ENCODE results near the gene MICALL1. TPM values are rescaled to one million over a fixed set of nuclear protein-coding genes. Genes with fewer than 3 reads are reported as not detected.

Gene MICALL1
- total and polyA plus RNA-seq, 9 of the 15 experiments (the other 6 are each of a cell fraction or from before 2014, with no cell fraction given) = 0.32 to 21.5 (median 6.1) TPM

- FAIRE-seq (no peak), DNase-seq (ENCODE audit: extremely low read depth in 1 of 4, low spot score in 3 of 4) (no peak), ATAC-seq (no peak)
- H3K27ac ChIP-seq (ENCODE audit: extremely low read depth, low read depth, low read length) = no peak overlapping the region
- no TSS peak for BruUV-seq (replicated peaks)
- H3K9me1 ChIP-seq (ENCODE audit: control insufficient read depth, insufficient read depth, low read length) = no peaks in the 10 kb centered on the region
- H3K9me3 ChIP-seq (replicated peaks; ENCODE audit: control insufficient read depth, insufficient read depth, low read depth, low read length) = no peaks in the 10 kb centered on the region
- peaks cover 3% of the 10 kb centered on the region; the same call in 2 of the 3 replicates for H3K79me2 ChIP-seq (ENCODE audit: control insufficient read depth, insufficient read depth, low read length)
- peaks cover 6% of the 10 kb centered on the region; the same call in 2 of the 3 replicates for H3K36me3 ChIP-seq (ENCODE audit: control insufficient read depth, insufficient read depth, low read length)
- no peak for TF ChIP-seq MBD2 (IDR thresholded peaks at IDR 0.05; ENCODE audit: borderline replicate concordance, low read depth)
- TF ChIP-seq ZFP1 (CRISPR knock-in tag; IDR thresholded peaks at IDR 0.05) = no peak
- TF ChIP-seq DACH1 (IDR thresholded peaks at IDR 0.05; ENCODE audit: partially characterized antibody) = no peak
- no peak for TF ChIP-seq FOXA3 (CRISPR knock-in tag; conservative IDR thresholded peaks at IDR 0.05 in 1 of 2, IDR thresholded peaks at IDR 0.05 in 1 of 2)
- TF ChIP-seq NFXL1 (CRISPR knock-in tag; IDR thresholded peaks at IDR 0.05) = no peak
- no peak for TF ChIP-seq TGIF2 (CRISPR knock-in tag; IDR thresholded peaks at IDR 0.05)
- TF ChIP-seq ELF4 (CRISPR knock-in tag; IDR thresholded peaks at IDR 0.05) = no peak
- no peak for TF ChIP-seq NBN (IDR thresholded peaks at IDR 0.05; ENCODE audit: low read depth)
- TF ChIP-seq TAF7 (tag; IDR thresholded peaks at IDR 0.05) = no peak
- no peak for TF ChIP-seq XRCC3 (IDR thresholded peaks at IDR 0.05)
- no peak for TF ChIP-seq ZC3H11A (IDR thresholded peaks at IDR 0.05; ENCODE audit: low read depth, low read length)
- no peak for TF ChIP-seq NCOA4 (IDR thresholded peaks at IDR 0.05; ENCODE audit: partially characterized antibody)
- no peak for TF ChIP-seq ZNF507 (tag; conservative IDR thresholded peaks at IDR 0.05)
- no peak for TF ChIP-seq ZNF717 (CRISPR knock-in tag; IDR thresholded peaks at IDR 0.05)
- TF ChIP-seq BRCA1 (IDR thresholded peaks at IDR 0.05) = no peak
- TF ChIP-seq BRCA1 (CRISPR knock-in tag; IDR thresholded peaks at IDR 0.05) = no peak
- no peak for TF ChIP-seq PHF8 (IDR thresholded peaks at IDR 0.05; ENCODE audit: borderline replicate concordance, low read length)
- CTCF ChIA-PET (ENCODE audit: low intra/inter-chr PET ratio) = no interaction called here
- H2AFZ ChIP-seq (ENCODE audit: low read depth, low read length) = no peak overlapping the region
- H3K4me2 ChIP-seq (ENCODE audit: insufficient read depth, low read length) = no peak overlapping the region
- H3K9ac ChIP-seq (ENCODE audit: insufficient read depth in 1 of 2, low read depth in 2 of 2, low read length in 2 of 2) = no peak overlapping the region
- in situ Hi-C loops (cut with MboI) (no loop called here), intact Hi-C loops (cut with micrococcal nuclease) (no loop called here)
- H4K20me1 ChIP-seq (replicated peaks; ENCODE audit: control insufficient read depth, insufficient read depth, low read length) = no peaks in the 10 kb centered on the region; the same call in 1 of the 2 replicates
- no peaks in the 10 kb centered on the region for H3K27me3 ChIP-seq (ENCODE audit: control insufficient read depth in 2 of 2, insufficient read depth in 2 of 2, low read length in 2 of 2)
- no peak overlapping the region for H3K4me3 ChIP-seq
- POLR2A ChIA-PET = interaction anchor here (0.6 kb wide), 2 partner anchors 9 to 231 kb away, joined by 3 read pairs; no protein-coding TSS in a partner anchor
- H3K4me1 ChIP-seq (replicated peaks in 1 of 2; ENCODE audit: control insufficient read depth in 2 of 2, insufficient read depth in 2 of 2, low read length in 2 of 2) = peaks cover 4 to 11% of the 10 kb centered on the region in 2 experiments; a peak in 4 of 5 replicates
- WGBS (ENCODE audit: insufficient coverage, low coverage, missing lambda C conversion rate) = 90% methylated on average over 5 of the region's 8 CpGs
Measured at GRCh38 chr22:37912171-37912570, 6.1 kb downstream of the MICALL1 start.

All from K562 (cell line).